GM12891 (cell line): ENCODE data around the gene RIMOC1. TPM values are rescaled to one million over a fixed set of nuclear protein-coding genes. Genes with fewer than 3 reads are reported as not detected.
A peak's percentile ranks its signal among the peaks of the same experiment; 100 is the strongest.

Experiments
- DNase-seq: peaks from one replicate; pipeline ENCODE4 v3.0.0; 2011; ENCODE audit warnings: low spot score; ENCODE audit not compliant: insufficient read length
- FAIRE-seq: peaks from 2 replicates; lab custom pipeline; 2011; peaks lifted over from hg19 to GRCh38; lab: Jason Lieb, UNC
- PAX5 ChIP-seq: IDR thresholded peaks from 2 replicates; pipeline ENCODE4 v1.6.1; 2011; ENCODE audit warnings: low read length, moderate library complexity, mild to moderate bottlenecking; ENCODE audit not compliant: insufficient read depth, severe bottlenecking
- POLR2A ChIP-seq: IDR thresholded peaks from 2 replicates; pipeline ENCODE4 v1.6.1; 2011; ENCODE audit warnings: low read depth, low read length, control low read depth
- POLR2AphosphoS5 ChIP-seq: IDR thresholded peaks from 2 replicates; pipeline ENCODE4 v1.6.1; 2011; ENCODE audit warnings: low read depth, low read length, control low read depth
- POU2F2 ChIP-seq: IDR thresholded peaks from 2 replicates; pipeline ENCODE4 v1.6.1; 2011; ENCODE audit warnings: low read depth, mild to moderate bottlenecking, control low read depth, low read length, moderate library complexity
- SPI1 ChIP-seq: IDR thresholded peaks from 2 replicates; pipeline ENCODE4 v1.6.1; 2011; ENCODE audit warnings: low read depth, low read length, control low read depth
- TAF1 ChIP-seq: IDR thresholded peaks from 2 replicates; pipeline ENCODE4 v1.6.1; 2011; ENCODE audit warnings: low read depth, low read length, control low read depth
- polyA plus RNA-seq: library from polyadenylated mRNA; unstranded; fragments of >200 nt; gene quantifications from one replicate; pipeline ENCODE4 v1.2.1, GENCODE V29; 2012; ENCODE audit warnings: low read depth, missing spikeins, inconsistent platforms; ENCODE audit not compliant: missing spikeins

The RIMOC1 gene
- polyA plus RNA-seq: 3.4 TPM

- peak; percentile 66 for DNase-seq
- peak; percentile 100 for FAIRE-seq
- TF ChIP-seq PAX5 (no peak), POU2F2 (peak; percentile 87), POLR2AphosphoS5 (peak; percentile 87), TAF1 (peak; percentile 95), POLR2A (peak; percentile 89), SPI1 (peak; percentile 75)
These were observed at the start of gene RIMOC1 for GRCh38 chr5:41903892-41904799. Gene RIMOC1, plus strand, starts transcription at chr5:41904344. Its CDS starts 24 bp downstream, at chr5:41904368.

GRCh38 chr5:41856644-41857491 is 47.3 kb upstream of the RIMOC1 start:
- TF ChIP-seq POLR2A (no peak), SPI1 (no peak), POU2F2 (no peak), TAF1 (no peak), POLR2AphosphoS5 (no peak), PAX5 (no peak)
- FAIRE-seq: peak; percentile 89

GRCh38 chr5:41857989-41858388 is 46.2 kb upstream of the RIMOC1 start:
- TF ChIP-seq PAX5 (no peak), SPI1 (no peak)
- FAIRE-seq: no peak
- DNase-seq: no peak

More at GRCh38 chr5:41856644-41857491, 47.3 kb upstream of the RIMOC1 start:
- DNase-seq: no peak

GRCh38 chr5:41858890-41859289 is 45.3 kb upstream of the RIMOC1 start:
- DNase-seq (no peak), FAIRE-seq (no peak)
- TF ChIP-seq PAX5: no peak
- TF ChIP-seq TAF1: no peak

GRCh38 chr5:41863871-41864486 is 40.2 kb upstream of the RIMOC1 start:
- FAIRE-seq (peak; percentile 52), DNase-seq (no peak)
- TF ChIP-seq POU2F2: 0 out of 2 replicates have a peak, but pooled peaks have one; percentile 40
- no peak for TF ChIP-seq POLR2AphosphoS5
- TF ChIP-seq SPI1: no peak

GRCh38 chr5:41869151-41869723 is 34.9 kb upstream of the RIMOC1 start:
- no peak for TF ChIP-seq TAF1
- no peak for TF ChIP-seq POU2F2
- no peak for TF ChIP-seq PAX5
- TF ChIP-seq SPI1: no peak
- TF ChIP-seq POLR2AphosphoS5: no peak
- TF ChIP-seq POLR2A: no peak
- FAIRE-seq (no peak), DNase-seq (no peak)

- DNase-seq (peak; percentile 80), FAIRE-seq (peak; percentile 91)
- TF ChIP-seq POLR2A: peak; percentile 91
- no peak; the same call in 1 of the 2 replicates for TF ChIP-seq SPI1
- peak; percentile 93 for TF ChIP-seq POLR2AphosphoS5
- TF ChIP-seq POU2F2: peak; percentile 66
- TF ChIP-seq PAX5: peak; percentile 23
- peak; percentile 82 for TF ChIP-seq TAF1
These were observed 34.2 kb upstream of the RIMOC1 start, which contains the start of gene OXCT1 for GRCh38 chr5:41869724-41870626. Gene OXCT1, minus strand, starts transcription at chr5:41870425. Its CDS starts 67 bp downstream, at chr5:41870358.

GRCh38 chr5:41870627-41871048 is 33.5 kb upstream of the RIMOC1 start:
- no peak for TF ChIP-seq PAX5
- TF ChIP-seq TAF1: 0 out of 2 replicates have a peak, but pooled peaks have one; percentile 36
- FAIRE-seq (no peak), DNase-seq (no peak)
